ENCODE measurements around the gene MVK. TPM values are rescaled to one million over a fixed set of nuclear protein-coding genes. Genes with fewer than 3 reads are reported as not detected.

Gene MVK
- total and polyA plus RNA-seq, 2 donors (not counting 1 experiment from before 2014, with no cell fraction given): 18.8 to 22.1 TPM

DNA sequence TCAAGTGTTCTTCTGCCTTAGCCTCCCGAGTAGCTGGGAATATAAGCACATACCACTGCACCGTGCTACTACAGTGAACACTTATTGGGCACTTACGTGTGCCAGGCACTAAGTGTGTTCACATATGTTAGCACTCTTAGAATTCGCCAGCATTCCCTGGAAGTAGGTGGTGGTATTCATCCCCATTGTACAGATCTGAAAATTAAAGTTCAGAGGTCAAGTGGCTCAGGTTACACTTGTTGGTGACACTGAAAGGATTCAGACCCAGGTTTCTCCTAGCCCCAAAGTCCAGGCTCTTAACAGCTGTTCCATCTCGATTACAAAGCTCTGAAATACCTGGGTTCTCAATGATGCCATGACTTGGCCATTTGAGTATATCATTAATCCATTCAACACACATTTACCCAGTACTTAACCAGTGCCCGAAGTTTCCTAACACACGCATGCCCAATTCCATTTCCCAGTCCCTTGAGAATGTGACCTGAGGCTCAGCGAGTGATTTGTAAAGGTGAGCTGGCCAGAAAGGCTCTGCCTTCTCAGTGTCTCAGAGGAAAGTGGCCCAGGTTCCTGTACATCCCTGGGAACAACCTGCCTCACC, 4.8 kb downstream of the MVK start:
- TF ChIP-seq, protein P1, sequence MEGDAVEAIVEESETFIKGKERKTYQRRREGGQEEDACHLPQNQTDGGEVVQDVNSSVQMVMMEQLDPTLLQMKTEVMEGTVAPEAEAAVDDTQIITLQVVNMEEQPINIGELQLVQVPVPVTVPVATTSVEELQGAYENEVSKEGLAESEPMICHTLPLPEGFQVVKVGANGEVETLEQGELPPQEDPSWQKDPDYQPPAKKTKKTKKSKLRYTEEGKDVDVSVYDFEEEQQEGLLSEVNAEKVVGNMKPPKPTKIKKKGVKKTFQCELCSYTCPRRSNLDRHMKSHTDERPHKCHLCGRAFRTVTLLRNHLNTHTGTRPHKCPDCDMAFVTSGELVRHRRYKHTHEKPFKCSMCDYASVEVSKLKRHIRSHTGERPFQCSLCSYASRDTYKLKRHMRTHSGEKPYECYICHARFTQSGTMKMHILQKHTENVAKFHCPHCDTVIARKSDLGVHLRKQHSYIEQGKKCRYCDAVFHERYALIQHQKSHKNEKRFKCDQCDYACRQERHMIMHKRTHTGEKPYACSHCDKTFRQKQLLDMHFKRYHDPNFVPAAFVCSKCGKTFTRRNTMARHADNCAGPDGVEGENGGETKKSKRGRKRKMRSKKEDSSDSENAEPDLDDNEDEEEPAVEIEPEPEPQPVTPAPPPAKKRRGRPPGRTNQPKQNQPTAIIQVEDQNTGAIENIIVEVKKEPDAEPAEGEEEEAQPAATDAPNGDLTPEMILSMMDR (conservative IDR thresholded peaks at IDR 0.05 in 1 of 2, IDR thresholded peaks at IDR 0.05 in 1 of 2; ENCODE audit: low read depth in 1 of 2, low read length in 2 of 2): no peak
- TF ChIP-seq EZH2 (IDR thresholded peaks at IDR 0.05; ENCODE audit: low read length, missing control alignments): no peak
- Histone ChIP-seq H3K4me3 (replicated peaks in 1 of 4; ENCODE audit: control extremely low read depth in 1 of 4, insufficient read depth in 1 of 4, low read depth in 3 of 4, low read length in 4 of 4) (no peak overlapping the region), H4K20me1 (ENCODE audit: control insufficient read depth, extremely low read depth, insufficient read depth, low read length) (no peaks in the 10 kb centered on the region), H3K27me3 (ENCODE audit: control insufficient read depth, insufficient read depth, low read length) (no peaks in the 10 kb centered on the region), H3K36me3 (ENCODE audit: control insufficient read depth, insufficient read depth, low read length) (peaks cover 15% of the 10 kb centered on the region), H3K79me2 (ENCODE audit: control insufficient read depth, insufficient read depth, low read length) (no peaks in the 10 kb centered on the region), H3K27ac (ENCODE audit: insufficient read depth, low read length) (no peak overlapping the region), H3K9me3 (ENCODE audit: control insufficient read depth, insufficient read depth, low read depth, low read length) (no peaks in the 10 kb centered on the region), H3K9ac (ENCODE audit: insufficient read depth, low read length) (no peak overlapping the region), H2AFZ (ENCODE audit: low read length) (no peak overlapping the region), H3K4me2 (ENCODE audit: extremely low read depth, insufficient read depth, low read length) (no peak overlapping the region), H3K4me1 (ENCODE audit: control insufficient read depth, extremely low read depth, insufficient read depth, low read length) (no peaks in the 10 kb centered on the region)
- no peak for DNase-seq (ENCODE audit: low read depth in 2 of 2)

DNA sequence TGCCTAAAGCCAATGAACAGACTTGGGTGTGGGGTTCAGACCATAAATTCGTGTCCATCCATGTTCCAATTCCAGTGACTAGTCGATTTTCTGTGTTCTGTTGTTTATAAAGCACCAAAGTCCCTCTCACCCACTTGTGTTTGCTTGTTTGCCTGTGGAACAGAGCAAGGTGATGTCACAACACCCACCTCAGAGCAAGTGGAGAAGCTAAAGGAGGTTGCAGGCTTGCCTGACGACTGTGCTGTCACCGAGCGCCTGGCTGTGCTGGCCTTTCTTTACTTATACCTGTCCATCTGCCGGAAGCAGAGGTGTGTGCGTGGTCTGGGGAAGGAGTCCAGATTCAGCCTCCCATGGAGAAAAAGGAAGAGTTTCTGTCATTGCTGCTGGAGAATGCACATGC, 6.0 kb downstream of the MVK start:
- H3K4me1 ChIP-seq (ENCODE audit: control insufficient read depth, extremely low read depth, insufficient read depth, low read length): no peaks in the 10 kb centered on the region

DNA sequence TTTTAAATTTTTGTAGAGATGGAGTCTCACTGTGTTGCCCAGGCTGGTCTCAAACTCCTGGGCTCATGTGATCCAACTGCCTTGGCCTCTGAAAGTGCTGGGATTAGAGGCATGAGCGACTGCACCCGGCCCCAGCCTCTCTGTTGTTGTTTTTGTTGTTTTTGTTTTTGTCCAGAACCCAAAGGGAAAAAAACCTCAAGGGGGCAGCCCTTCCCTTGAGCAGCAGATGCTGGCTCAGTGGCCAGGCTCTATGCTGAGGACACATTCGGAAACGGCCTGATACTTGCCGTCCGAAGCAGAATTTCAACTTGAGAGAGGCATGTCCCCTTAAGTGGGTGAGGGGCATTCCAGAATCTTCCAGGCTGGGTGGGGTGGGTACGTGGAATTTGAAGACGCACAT, 6.7 kb downstream of the MVK start:
- Histone ChIP-seq H3K27me3 (ENCODE audit: control insufficient read depth, insufficient read depth, low read length) (no peaks in the 10 kb centered on the region), H3K4me2 (ENCODE audit: extremely low read depth, insufficient read depth, low read length) (no peak overlapping the region), H3K9me3 (ENCODE audit: control insufficient read depth, insufficient read depth, low read depth, low read length) (no peaks in the 10 kb centered on the region), H2AFZ (ENCODE audit: low read length) (no peak overlapping the region), H3K4me3 (replicated peaks in 1 of 4; ENCODE audit: control extremely low read depth in 1 of 4, insufficient read depth in 1 of 4, low read depth in 3 of 4, low read length in 4 of 4) (no peak overlapping the region), H3K79me2 (ENCODE audit: control insufficient read depth, insufficient read depth, low read length) (no peaks in the 10 kb centered on the region), H3K36me3 (ENCODE audit: control insufficient read depth, insufficient read depth, low read length) (peaks cover 15% of the 10 kb centered on the region), H3K27ac (ENCODE audit: insufficient read depth, low read length) (no peak overlapping the region), H4K20me1 (ENCODE audit: control insufficient read depth, extremely low read depth, insufficient read depth, low read length) (no peaks in the 10 kb centered on the region), H3K4me1 (ENCODE audit: control insufficient read depth, extremely low read depth, insufficient read depth, low read length) (no peaks in the 10 kb centered on the region), H3K9ac (ENCODE audit: insufficient read depth, low read length) (no peak overlapping the region)
- no peak for DNase-seq (ENCODE audit: low read depth in 2 of 2)
- TF ChIP-seq, protein P1 (conservative IDR thresholded peaks at IDR 0.05 in 1 of 2, IDR thresholded peaks at IDR 0.05 in 1 of 2; ENCODE audit: low read depth in 1 of 2, low read length in 2 of 2): no peak
- no peak for TF ChIP-seq EZH2 (IDR thresholded peaks at IDR 0.05; ENCODE audit: low read length, missing control alignments)

More for the DNA sequence above, 6.0 kb downstream of the MVK start:
- H3K36me3 ChIP-seq (ENCODE audit: control insufficient read depth, insufficient read depth, low read length): peaks cover 15% of the 10 kb centered on the region
- no peaks in the 10 kb centered on the region for H3K79me2 ChIP-seq (ENCODE audit: control insufficient read depth, insufficient read depth, low read length)
- H3K27me3 ChIP-seq (ENCODE audit: control insufficient read depth, insufficient read depth, low read length): no peaks in the 10 kb centered on the region
- no peak for DNase-seq (ENCODE audit: low read depth in 2 of 2)
- H3K9ac ChIP-seq (ENCODE audit: insufficient read depth, low read length): no peak overlapping the region
- H2AFZ ChIP-seq (ENCODE audit: low read length): no peak overlapping the region
- H3K27ac ChIP-seq (ENCODE audit: insufficient read depth, low read length): no peak overlapping the region
- H3K4me3 ChIP-seq (replicated peaks in 1 of 4; ENCODE audit: control extremely low read depth in 1 of 4, insufficient read depth in 1 of 4, low read depth in 3 of 4, low read length in 4 of 4): no peak overlapping the region
- TF ChIP-seq, protein P1 (conservative IDR thresholded peaks at IDR 0.05 in 1 of 2, IDR thresholded peaks at IDR 0.05 in 1 of 2; ENCODE audit: low read depth in 1 of 2, low read length in 2 of 2): no peak
- no peak for TF ChIP-seq EZH2 (IDR thresholded peaks at IDR 0.05; ENCODE audit: low read length, missing control alignments)
- no peaks in the 10 kb centered on the region for H3K9me3 ChIP-seq (ENCODE audit: control insufficient read depth, insufficient read depth, low read depth, low read length)
- no peaks in the 10 kb centered on the region for H4K20me1 ChIP-seq (ENCODE audit: control insufficient read depth, extremely low read depth, insufficient read depth, low read length)
- no peak overlapping the region for H3K4me2 ChIP-seq (ENCODE audit: extremely low read depth, insufficient read depth, low read length)

All from fibroblast of lung (primary cell).